Liver (tissue), 3 donors: Measurements from ENCODE around the gene ERC2.

Experiments
- CTCF ChIP-seq: fragments of 150-350 bp; IDR thresholded peaks from 2 replicates; pipeline ENCODE4 v1.5.1; 2017; ENCODE audit warnings: improper control_type of control experiment, low read depth, low read length; ENCODE audit not compliant: missing input control
- GABPA ChIP-seq, 2 donors: IDR thresholded peaks in 1 of 2; conservative IDR thresholded peaks in 1 of 2; 2 replicates each; pipeline ENCODE4 v1.6.1; 2016; ENCODE audit warnings: antibody characterized with exemption in 2 of 2, mild to moderate bottlenecking in 1 of 2, moderate library complexity in 1 of 2
- HNF4A ChIP-seq, 2 donors: conservative IDR thresholded peaks; 2 replicates each; pipeline ENCODE4 v1.6.1; 2016; ENCODE audit warnings: antibody characterized with exemption in 2 of 2, mild to moderate bottlenecking in 2 of 2
- JUND ChIP-seq, 2 donors: IDR thresholded peaks; 2 replicates each; pipeline ENCODE4 v1.6.1; 2016; ENCODE audit warnings: antibody characterized with exemption in 2 of 2
- MAX ChIP-seq: IDR thresholded peaks from 2 replicates; pipeline ENCODE4 v1.6.1; 2016; ENCODE audit warnings: antibody characterized with exemption
- RAD21 ChIP-seq, 2 donors: IDR thresholded peaks; 2 replicates each; pipeline ENCODE4 v1.6.1; 2016; ENCODE audit warnings: antibody characterized with exemption in 2 of 2, mild to moderate bottlenecking in 2 of 2
- REST ChIP-seq: IDR thresholded peaks from 2 replicates; pipeline ENCODE4 v1.6.1; 2016; ENCODE audit warnings: antibody characterized with exemption, mild to moderate bottlenecking
- YY1 ChIP-seq: IDR thresholded peaks from 2 replicates; pipeline ENCODE4 v1.6.1; 2016; ENCODE audit warnings: antibody characterized with exemption, mild to moderate bottlenecking
- ZBTB33 ChIP-seq: IDR thresholded peaks from 2 replicates; pipeline ENCODE4 v1.6.1; 2016; ENCODE audit warnings: antibody characterized with exemption
- donor health status: healthy.
- donor health status: healthy.

GRCh38 chr3:55576621-55577388 lies 891.5 kb downstream of the ERC2 start:
- TF ChIP-seq REST (no peak), MAX (no peak), CTCF (no peak), HNF4A (conservative IDR thresholded peaks at IDR 0.05) (no peak), JUND (IDR thresholded peaks at IDR 0.05) (no peak), ZBTB33 (no peak), RAD21 (IDR thresholded peaks at IDR 0.05) (no peak), GABPA (IDR thresholded peaks at IDR 0.05 in 1 of 2, conservative IDR thresholded peaks at IDR 0.05 in 1 of 2) (no peak), YY1 (no peak)
